ENCODE measurements around the gene EXOC3L1. TPM values are rescaled to one million over a fixed set of nuclear protein-coding genes. Genes with fewer than 3 reads are reported as not detected.
A peak's percentile ranks its signal among the peaks of the same experiment; 100 is the strongest.

EXOC3L1 gene
- total and polyA plus RNA-seq, 2 of the 13 experiments (the other 11 are each of a cell fraction or from before 2014, with no cell fraction given): 0.12 TPM; not detected in 1

DNA sequence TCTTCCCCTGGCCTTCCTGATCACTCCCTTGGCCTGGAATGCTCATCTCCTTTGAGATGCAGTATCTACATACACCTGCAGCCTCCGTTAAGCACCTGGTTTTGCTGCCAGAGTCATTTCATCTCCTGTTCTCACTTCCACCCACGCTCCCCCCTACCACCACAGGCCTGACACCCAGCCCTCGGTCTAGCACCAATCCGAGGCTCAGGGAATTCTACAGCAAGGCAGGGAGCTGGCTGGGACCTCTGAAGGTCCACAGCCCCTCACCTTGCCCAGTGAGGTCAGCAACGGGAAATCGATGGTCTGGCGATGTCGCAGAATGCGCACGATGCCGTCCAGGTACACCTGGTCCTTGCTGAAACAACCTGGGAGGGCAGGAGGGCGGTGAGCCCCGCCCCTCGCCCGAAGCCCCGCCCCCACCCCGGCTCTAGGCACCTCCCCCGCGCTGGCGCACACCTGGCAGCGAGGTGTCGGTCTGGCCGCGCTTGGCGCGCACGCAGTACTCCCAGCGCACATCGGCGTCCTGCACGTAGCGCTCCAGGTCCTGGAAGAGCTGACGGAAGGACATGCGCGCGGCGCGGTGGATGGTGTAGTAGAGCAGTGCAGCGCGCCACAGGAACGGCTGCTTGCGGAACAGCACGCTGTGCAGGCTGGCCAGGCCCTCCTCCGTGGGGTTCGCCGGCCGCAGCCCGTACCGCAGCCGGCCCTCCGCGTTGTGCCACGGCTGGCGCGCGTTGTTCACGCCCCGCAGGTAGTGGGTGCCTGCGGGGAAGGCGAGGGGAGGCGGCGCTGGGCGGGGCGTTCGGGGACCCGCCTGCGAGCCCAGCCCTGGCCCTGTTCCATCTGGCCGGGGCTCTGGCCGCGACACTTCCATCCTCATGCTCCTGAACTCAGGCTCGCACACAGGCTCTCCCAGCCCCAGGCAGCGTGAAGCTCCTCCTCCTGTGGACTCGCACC is 11.9 kb downstream of the EXOC3L1 start (continued):
- no peak for TF ChIP-seq SSRP1 (CRISPR knock-in tag; IDR thresholded peaks at IDR 0.05)
- TF ChIP-seq GATAD1 (CRISPR knock-in tag; IDR thresholded peaks at IDR 0.05): 0 out of 2 replicates have a peak, but pooled peaks have one; percentile 25
- no peak for TF ChIP-seq ZNF230 (CRISPR knock-in tag; IDR thresholded peaks at IDR 0.05)
- TF ChIP-seq SMARCC2 (IDR thresholded peaks at IDR 0.05): no peak
- TF ChIP-seq, protein P1, sequence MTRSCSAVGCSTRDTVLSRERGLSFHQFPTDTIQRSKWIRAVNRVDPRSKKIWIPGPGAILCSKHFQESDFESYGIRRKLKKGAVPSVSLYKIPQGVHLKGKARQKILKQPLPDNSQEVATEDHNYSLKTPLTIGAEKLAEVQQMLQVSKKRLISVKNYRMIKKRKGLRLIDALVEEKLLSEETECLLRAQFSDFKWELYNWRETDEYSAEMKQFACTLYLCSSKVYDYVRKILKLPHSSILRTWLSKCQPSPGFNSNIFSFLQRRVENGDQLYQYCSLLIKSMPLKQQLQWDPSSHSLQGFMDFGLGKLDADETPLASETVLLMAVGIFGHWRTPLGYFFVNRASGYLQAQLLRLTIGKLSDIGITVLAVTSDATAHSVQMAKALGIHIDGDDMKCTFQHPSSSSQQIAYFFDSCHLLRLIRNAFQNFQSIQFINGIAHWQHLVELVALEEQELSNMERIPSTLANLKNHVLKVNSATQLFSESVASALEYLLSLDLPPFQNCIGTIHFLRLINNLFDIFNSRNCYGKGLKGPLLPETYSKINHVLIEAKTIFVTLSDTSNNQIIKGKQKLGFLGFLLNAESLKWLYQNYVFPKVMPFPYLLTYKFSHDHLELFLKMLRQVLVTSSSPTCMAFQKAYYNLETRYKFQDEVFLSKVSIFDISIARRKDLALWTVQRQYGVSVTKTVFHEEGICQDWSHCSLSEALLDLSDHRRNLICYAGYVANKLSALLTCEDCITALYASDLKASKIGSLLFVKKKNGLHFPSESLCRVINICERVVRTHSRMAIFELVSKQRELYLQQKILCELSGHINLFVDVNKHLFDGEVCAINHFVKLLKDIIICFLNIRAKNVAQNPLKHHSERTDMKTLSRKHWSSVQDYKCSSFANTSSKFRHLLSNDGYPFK (CRISPR knock-in tag; IDR thresholded peaks at IDR 0.05; ENCODE audit: borderline replicate concordance): no peak; the same call in 1 of the 2 replicates
- TF ChIP-seq, protein P2, sequence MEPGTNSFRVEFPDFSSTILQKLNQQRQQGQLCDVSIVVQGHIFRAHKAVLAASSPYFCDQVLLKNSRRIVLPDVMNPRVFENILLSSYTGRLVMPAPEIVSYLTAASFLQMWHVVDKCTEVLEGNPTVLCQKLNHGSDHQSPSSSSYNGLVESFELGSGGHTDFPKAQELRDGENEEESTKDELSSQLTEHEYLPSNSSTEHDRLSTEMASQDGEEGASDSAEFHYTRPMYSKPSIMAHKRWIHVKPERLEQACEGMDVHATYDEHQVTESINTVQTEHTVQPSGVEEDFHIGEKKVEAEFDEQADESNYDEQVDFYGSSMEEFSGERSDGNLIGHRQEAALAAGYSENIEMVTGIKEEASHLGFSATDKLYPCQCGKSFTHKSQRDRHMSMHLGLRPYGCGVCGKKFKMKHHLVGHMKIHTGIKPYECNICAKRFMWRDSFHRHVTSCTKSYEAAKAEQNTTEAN (CRISPR knock-in tag; conservative IDR thresholded peaks at IDR 0.05): no peak
- no peak for TF ChIP-seq ARNT (IDR thresholded peaks at IDR 0.05)
- TF ChIP-seq, protein P3, sequence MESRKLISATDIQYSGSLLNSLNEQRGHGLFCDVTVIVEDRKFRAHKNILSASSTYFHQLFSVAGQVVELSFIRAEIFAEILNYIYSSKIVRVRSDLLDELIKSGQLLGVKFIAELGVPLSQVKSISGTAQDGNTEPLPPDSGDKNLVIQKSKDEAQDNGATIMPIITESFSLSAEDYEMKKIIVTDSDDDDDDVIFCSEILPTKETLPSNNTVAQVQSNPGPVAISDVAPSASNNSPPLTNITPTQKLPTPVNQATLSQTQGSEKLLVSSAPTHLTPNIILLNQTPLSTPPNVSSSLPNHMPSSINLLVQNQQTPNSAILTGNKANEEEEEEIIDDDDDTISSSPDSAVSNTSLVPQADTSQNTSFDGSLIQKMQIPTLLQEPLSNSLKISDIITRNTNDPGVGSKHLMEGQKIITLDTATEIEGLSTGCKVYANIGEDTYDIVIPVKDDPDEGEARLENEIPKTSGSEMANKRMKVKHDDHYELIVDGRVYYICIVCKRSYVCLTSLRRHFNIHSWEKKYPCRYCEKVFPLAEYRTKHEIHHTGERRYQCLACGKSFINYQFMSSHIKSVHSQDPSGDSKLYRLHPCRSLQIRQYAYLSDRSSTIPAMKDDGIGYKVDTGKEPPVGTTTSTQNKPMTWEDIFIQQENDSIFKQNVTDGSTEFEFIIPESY (CRISPR knock-in tag; IDR thresholded peaks at IDR 0.05): peak; percentile 50; the same call in 1 of the 2 replicates
- no peak for TF ChIP-seq NR2F2 (IDR thresholded peaks at IDR 0.05; ENCODE audit: borderline replicate concordance, low read depth)
- TF ChIP-seq, protein P4, sequence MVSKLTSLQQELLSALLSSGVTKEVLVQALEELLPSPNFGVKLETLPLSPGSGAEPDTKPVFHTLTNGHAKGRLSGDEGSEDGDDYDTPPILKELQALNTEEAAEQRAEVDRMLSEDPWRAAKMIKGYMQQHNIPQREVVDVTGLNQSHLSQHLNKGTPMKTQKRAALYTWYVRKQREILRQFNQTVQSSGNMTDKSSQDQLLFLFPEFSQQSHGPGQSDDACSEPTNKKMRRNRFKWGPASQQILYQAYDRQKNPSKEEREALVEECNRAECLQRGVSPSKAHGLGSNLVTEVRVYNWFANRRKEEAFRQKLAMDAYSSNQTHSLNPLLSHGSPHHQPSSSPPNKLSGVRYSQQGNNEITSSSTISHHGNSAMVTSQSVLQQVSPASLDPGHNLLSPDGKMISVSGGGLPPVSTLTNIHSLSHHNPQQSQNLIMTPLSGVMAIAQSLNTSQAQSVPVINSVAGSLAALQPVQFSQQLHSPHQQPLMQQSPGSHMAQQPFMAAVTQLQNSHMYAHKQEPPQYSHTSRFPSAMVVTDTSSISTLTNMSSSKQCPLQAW (CRISPR knock-in tag; IDR thresholded peaks at IDR 0.05): peak; percentile 30; the same call in 1 of the 2 replicates
- TF ChIP-seq ZNF468 (CRISPR knock-in tag; IDR thresholded peaks at IDR 0.05): 0 out of 2 replicates have a peak, but pooled peaks have one; percentile 74
- no peak for TF ChIP-seq ZNF879 (CRISPR knock-in tag; IDR thresholded peaks at IDR 0.05)
- no peak for TF ChIP-seq ZBTB1 (CRISPR knock-in tag; IDR thresholded peaks at IDR 0.05; ENCODE audit: borderline replicate concordance)
- no peak for TF ChIP-seq GATAD2A (CRISPR knock-in tag; IDR thresholded peaks at IDR 0.05)
- TF ChIP-seq, protein P5, sequence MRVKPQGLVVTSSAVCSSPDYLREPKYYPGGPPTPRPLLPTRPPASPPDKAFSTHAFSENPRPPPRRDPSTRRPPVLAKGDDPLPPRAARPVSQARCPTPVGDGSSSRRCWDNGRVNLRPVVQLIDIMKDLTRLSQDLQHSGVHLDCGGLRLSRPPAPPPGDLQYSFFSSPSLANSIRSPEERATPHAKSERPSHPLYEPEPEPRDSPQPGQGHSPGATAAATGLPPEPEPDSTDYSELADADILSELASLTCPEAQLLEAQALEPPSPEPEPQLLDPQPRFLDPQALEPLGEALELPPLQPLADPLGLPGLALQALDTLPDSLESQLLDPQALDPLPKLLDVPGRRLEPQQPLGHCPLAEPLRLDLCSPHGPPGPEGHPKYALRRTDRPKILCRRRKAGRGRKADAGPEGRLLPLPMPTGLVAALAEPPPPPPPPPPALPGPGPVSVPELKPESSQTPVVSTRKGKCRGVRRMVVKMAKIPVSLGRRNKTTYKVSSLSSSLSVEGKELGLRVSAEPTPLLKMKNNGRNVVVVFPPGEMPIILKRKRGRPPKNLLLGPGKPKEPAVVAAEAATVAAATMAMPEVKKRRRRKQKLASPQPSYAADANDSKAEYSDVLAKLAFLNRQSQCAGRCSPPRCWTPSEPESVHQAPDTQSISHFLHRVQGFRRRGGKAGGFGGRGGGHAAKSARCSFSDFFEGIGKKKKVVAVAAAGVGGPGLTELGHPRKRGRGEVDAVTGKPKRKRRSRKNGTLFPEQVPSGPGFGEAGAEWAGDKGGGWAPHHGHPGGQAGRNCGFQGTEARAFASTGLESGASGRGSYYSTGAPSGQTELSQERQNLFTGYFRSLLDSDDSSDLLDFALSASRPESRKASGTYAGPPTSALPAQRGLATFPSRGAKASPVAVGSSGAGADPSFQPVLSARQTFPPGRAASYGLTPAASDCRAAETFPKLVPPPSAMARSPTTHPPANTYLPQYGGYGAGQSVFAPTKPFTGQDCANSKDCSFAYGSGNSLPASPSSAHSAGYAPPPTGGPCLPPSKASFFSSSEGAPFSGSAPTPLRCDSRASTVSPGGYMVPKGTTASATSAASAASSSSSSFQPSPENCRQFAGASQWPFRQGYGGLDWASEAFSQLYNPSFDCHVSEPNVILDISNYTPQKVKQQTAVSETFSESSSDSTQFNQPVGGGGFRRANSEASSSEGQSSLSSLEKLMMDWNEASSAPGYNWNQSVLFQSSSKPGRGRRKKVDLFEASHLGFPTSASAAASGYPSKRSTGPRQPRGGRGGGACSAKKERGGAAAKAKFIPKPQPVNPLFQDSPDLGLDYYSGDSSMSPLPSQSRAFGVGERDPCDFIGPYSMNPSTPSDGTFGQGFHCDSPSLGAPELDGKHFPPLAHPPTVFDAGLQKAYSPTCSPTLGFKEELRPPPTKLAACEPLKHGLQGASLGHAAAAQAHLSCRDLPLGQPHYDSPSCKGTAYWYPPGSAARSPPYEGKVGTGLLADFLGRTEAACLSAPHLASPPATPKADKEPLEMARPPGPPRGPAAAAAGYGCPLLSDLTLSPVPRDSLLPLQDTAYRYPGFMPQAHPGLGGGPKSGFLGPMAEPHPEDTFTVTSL (CRISPR knock-in tag; IDR thresholded peaks at IDR 0.05; ENCODE audit: borderline replicate concordance): no peak; the same call in 1 of the 2 replicates

Data from HepG2 (cell line).